A549 treated with Hydrocortisone at 1 μM for 4 hours (cell line): ENCODE data around the gene GPR173. TPM values are rescaled to one million over a fixed set of nuclear protein-coding genes. Genes with fewer than 3 reads are reported as not detected.

ENCODE experiments used
- total RNA-seq: library from RNA; stranded (reverse); fragments of 200-300 nt; extraction: Qiagen RNA extraction; gene quantifications from 5 replicates; pipeline ENCODE4 v1.2.3, GENCODE V29; 2022

The GPR173 gene
- 0.02 TPM in 1 of 5 replicates, not detected in the others for total RNA-seq

DNA sequence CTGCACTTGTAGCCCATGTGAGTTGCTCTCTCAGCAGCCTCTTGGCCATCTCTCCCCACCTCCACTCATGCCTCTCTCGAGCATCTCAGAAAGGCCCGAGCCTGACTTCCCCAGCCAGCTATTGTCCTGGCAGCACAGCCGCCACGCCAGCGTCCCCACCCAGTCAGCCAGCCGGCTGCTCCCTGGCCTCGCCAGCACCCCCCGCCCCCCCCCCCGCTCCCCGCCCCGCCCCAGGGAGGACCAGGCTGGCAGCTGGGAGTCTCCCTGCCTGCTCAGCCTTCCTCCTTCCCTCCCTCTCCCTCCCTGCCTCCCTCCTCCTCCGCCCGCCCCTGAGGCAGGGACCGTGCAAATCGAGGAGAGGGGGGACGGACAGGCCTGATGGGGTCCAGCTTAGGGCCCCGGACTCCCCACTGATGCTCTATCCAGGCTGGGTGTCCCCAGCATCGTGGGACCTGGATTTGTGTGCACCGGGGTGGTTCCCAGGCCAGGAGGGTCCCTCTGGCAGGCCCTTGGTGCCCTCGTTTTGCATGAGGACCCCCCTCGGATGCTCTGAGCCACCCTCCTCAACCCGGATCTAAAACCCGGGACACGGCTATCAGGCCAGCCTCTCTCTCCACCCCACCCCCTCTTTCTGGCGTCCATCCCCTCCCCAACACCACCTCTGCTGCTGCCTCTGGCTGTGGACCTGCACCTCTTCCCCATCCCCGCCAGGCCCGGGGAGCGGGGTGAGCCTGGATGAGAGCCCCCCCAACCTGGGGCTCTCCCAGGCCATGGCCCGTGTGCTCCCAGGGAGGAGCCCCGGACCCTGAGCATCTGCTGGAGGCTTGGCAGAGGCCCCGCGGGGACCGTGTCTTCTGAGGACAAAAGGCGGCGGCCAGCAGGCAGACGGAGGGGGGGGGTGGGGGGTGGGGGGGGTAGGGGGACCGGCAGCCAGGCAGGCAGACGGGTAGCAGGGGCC is at the start of gene GPR173:
TSS of gene GPR173 (plus strand) at position 621 of the 958 bp plus-strand sequence. CDS start 27,833 bp downstream, outside the sequence.

DNA sequence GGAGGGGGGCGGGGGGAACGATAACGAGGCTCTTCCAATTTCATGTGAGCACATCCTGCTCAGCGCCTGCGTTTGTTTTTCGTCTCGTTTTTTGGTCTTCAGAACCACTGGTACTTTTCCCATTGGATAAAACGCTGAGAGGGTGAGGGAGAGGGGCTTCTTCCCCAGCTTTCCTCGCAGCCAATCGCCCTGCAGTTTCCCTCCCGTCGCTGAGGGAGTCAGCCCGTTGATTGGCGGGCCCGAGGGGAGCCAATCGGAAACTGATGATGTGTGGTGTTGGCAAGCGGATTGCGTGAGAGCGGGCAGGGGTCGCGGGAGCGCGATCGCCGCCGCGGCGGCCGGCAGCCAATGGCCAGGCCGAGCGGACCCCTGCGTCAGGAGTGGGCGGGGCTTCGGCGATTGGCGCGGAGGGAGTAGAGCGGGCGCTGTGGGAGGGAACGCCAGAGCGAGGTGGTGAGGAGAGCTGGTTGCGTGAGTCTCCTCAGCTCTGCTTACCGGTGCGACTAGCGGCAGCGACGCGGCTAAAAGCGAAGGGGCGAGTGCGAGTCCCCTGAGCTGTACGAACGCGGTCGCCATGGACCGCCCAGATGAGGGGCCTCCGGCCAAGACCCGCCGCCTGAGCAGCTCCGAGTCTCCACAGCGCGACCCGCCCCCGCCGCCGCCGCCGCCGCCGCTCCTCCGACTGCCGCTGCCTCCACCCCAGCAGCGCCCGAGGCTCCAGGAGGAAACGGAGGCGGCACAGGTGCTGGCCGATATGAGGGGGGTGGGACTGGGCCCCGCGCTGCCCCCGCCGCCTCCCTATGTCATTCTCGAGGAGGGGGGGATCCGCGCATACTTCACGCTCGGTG is 33.6 kb downstream of the GPR173 start, which contains the start of gene TSPYL2:
TSS of gene TSPYL2 (plus strand) at position 443 of the 848 bp plus-strand sequence. CDS start at position 575, 132 bp downstream.

GRCh38 chrX:53093748-53094581 is 45.4 kb downstream of the GPR173 start, which contains the start of gene KANTR:
Gene KANTR (plus strand): TSS chrX:53094142. CDS start chrX:53124273, 30,131 bp downstream.

Other genes starting within 250 kb of the GPR173 start
- not detected in 5 replicates for gene XAGE5, start 237.5 kb upstream of the GPR173 start, total RNA-seq
- gene XAGE3, start 180.7 kb upstream of the GPR173 start, total RNA-seq: not detected in 5 replicates
- gene FAM156B, start 151.5 kb upstream of the GPR173 start, total RNA-seq: 7.9 to 14.8 TPM (median 9.6 TPM) in 5 replicates
- gene FAM156A, start 90.3 kb upstream of the GPR173 start, total RNA-seq: 12.0 to 21.5 TPM (median 16.3 TPM) in 5 replicates
- gene TSPYL2, start 33.6 kb downstream of the GPR173 start, total RNA-seq: 21.3 to 24.3 TPM (median 22.9 TPM) in 5 replicates
- gene KANTR, start 45.4 kb downstream of the GPR173 start, total RNA-seq: 1.4 to 1.9 TPM (median 1.6 TPM) in 5 replicates
- gene KDM5C, start 176.4 kb downstream of the GPR173 start, total RNA-seq: 47.0 to 56.4 TPM (median 52.9 TPM) in 5 replicates
- gene IQSEC2, start 232.8 kb downstream of the GPR173 start, total RNA-seq: 31.4 to 44.5 TPM (median 40.5 TPM) in 5 replicates